ENCODE results near the gene FAM222A.

Gene FAM222A

DNA sequence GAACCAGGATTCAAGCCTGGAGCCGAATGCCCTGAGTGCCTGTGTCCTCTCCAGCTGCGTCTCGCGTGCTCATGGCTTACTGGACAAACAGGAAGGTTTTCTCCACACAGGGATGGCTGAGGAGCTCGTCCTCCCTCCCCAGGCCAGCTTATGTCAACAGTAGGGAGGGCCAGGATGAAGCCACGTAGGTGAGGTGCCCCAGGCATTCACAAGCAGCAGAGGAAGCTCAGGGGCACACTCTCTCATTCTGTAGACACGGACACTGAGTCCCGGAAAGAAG lies 70.3 kb downstream of the FAM222A start:
- no peak for DNase-seq (ENCODE audit: extremely low read depth, low read depth)
- TF ChIP-seq, protein P1, sequence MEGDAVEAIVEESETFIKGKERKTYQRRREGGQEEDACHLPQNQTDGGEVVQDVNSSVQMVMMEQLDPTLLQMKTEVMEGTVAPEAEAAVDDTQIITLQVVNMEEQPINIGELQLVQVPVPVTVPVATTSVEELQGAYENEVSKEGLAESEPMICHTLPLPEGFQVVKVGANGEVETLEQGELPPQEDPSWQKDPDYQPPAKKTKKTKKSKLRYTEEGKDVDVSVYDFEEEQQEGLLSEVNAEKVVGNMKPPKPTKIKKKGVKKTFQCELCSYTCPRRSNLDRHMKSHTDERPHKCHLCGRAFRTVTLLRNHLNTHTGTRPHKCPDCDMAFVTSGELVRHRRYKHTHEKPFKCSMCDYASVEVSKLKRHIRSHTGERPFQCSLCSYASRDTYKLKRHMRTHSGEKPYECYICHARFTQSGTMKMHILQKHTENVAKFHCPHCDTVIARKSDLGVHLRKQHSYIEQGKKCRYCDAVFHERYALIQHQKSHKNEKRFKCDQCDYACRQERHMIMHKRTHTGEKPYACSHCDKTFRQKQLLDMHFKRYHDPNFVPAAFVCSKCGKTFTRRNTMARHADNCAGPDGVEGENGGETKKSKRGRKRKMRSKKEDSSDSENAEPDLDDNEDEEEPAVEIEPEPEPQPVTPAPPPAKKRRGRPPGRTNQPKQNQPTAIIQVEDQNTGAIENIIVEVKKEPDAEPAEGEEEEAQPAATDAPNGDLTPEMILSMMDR (IDR thresholded peaks at IDR 0.05; ENCODE audit: low read depth, low read length), result no peak

DNA sequence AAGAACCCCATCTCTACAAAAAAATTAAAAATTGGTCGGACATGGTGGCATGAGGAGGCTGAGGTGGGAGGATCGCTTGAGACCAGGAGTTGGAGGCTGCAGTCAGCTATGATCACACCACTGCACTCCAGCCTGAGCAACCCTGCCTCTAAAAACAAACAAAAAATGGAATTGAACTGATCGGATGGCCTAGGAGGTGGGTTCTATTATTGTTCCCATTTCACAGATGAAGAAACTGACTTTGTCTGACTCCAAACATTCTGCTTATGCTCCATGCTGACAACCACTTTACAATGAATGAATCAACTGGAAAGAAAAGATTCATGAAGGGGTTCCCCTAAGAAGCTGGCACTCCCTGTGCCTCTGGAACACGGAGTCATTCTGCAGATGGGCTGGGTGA lies 72.2 kb downstream of the FAM222A start:
- TF ChIP-seq, protein P1 (IDR thresholded peaks at IDR 0.05; ENCODE audit: low read depth, low read length), result no peak
- DNase-seq (ENCODE audit: extremely low read depth, low read depth), result no peak

DNA sequence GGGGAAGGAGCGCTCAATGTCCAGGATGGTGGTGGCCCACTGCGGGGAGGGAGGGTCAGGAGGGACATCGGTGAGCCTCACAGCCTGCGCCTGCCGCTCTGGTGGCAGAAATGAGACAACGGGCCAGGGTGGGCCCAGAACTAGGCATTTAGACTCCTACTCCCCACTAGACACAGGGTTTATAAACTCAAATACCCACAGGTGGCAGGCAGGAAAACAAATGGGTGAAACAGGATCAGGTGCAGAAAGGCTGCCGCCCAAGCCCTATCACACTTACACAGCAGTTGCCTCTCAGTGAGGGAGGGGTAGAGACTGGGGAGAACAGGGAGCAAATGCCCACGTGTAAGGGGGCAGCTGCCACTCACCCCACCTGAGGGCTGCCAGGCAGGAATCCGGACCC lies 73.2 kb downstream of the FAM222A start:
- TF ChIP-seq, protein P1 (IDR thresholded peaks at IDR 0.05; ENCODE audit: low read depth, low read length), result no peak
- DNase-seq (ENCODE audit: extremely low read depth, low read depth), result no peak

DNA sequence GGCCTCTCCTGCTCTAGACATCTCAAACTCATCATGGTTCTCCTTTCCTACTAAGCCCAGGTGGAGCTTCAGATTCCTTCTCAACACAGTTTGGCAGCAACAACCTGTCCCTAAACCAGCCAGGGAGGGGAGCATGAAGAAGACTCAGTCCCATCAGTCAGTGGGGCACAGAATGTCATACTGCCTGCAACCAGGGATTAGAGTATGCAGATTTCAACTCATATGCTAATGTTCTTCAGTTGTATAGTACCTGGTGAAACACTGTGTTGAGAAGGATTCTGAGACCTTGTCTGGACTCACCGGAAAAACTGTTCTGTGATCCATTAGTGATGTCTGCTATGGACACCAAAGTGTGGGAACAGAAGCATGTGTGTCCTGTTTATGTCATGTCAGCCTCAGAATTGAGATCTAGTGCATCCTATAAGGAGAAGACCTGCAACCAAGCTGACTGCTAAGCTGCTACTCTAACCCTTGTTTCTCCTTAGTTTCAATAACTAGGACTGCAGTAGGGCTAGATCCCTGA lies 76.0 kb downstream of the FAM222A start:
- no peak for DNase-seq (ENCODE audit: extremely low read depth, low read depth)
- TF ChIP-seq, protein P1 (IDR thresholded peaks at IDR 0.05; ENCODE audit: low read depth, low read length), result no peak

DNA sequence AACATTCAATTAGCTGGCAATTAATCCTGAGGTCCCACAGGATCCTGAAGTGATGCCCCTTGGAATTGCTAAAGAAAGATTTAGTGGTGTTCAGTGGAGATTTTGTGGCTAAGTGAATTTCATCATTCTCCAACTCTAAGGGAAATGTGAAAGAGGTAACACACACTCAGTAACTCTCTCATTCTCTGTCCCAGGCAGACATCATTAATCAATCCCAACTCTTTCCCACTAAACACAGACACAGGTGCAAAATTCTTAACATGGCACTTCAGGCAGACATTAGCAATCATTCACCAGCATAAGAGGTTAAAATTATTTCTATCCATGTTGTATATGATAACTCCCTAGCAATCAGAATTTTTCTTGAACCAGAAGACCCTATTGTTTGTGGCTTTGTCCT lies 79.4 kb downstream of the FAM222A start:
- no peak for DNase-seq (ENCODE audit: extremely low read depth, low read depth)
- TF ChIP-seq, protein P1 (IDR thresholded peaks at IDR 0.05; ENCODE audit: low read depth, low read length), result no peak

DNA sequence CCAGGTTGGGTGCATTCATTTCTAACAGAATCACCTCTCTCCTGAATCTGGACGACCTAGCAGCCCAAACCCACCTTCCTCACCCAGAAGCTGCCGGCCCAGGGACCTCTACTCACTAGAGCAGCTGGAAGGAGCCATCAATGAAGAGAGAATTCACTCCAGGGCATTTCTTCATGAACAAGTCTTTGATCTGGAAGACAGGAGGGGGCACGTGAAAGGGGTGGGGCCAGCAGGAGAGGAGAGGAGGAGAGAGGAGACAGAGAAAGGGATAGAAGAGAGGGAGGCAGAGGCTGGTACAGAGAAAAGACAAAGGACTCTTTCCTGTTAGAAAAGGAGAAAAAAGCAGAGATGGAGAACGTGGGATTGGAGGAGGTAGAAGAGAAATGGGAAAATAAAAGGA lies 79.8 kb downstream of the FAM222A start:
- no peak for DNase-seq (ENCODE audit: extremely low read depth, low read depth)
- TF ChIP-seq, protein P1 (IDR thresholded peaks at IDR 0.05; ENCODE audit: low read depth, low read length), result no peak

DNA sequence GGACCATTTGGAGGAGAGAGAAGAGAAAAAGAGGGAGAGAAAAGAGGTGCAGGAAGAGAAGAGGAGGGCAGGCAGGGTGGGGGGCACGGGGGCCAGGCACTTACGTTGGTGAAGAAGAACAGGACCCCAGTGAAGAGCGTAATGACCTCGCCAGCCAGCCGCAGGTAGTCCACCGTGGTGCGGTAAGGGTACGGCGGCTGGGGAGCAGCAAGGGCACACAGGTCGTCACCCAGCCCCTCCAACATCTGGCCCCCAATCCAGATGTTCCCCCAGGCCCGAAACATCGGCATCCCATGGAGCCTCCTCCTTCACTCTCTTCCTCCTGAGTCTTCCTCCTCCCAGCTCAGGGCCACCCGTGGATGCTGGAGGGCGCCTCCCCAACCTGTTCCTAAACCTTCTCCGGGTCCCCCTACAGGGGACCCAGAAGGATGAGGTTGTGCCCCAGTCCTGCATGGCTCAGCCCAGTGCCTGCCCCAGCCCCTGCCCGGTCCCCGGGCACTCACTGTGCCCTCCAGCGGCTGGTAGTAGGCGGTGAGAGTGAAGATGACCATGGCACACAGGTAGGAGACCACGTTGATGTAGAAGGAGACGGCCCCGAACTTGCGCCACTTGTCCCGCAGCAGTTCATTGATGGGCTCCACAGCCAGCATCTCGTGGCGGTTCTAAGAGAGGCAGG lies 80.3 kb downstream of the FAM222A start:
- no peak for DNase-seq (ENCODE audit: extremely low read depth, low read depth)
- TF ChIP-seq, protein P1 (IDR thresholded peaks at IDR 0.05; ENCODE audit: low read depth, low read length), result no peak
